Left lung (tissue), 14 donors: ENCODE measurements around the gene ITGAX. TPM values are rescaled to one million over a fixed set of nuclear protein-coding genes. Genes with fewer than 3 reads are reported as not detected.
"Not testable (repeated sequence)": the region's sequence is repeated elsewhere in the genome, so short reads cannot be mapped to it uniquely, and the experiment has no call there.

ENCODE experiments used
- ATAC-seq: fragments of 200-7000 bp; cut with Tn5 transposase; one replicate; pipeline ENCODE4 v1.9.1; 2020; ENCODE audit warnings: moderate library complexity
- DNase-seq, 4 donors: peaks; one replicate each; pipeline ENCODE4 v3.0.0-alpha.2; 2013 to 2020
- H3K27ac ChIP-seq, 2 donors: fragments of 200-600 bp; sonication (generic) in 1 of 2; one replicate each; pipeline versions ENCODE4 v1.5.0 to v1.8.0; 2020 to 2021
- H3K27me3 ChIP-seq, 2 donors: fragments of 200-600 bp; sonication (generic) in 1 of 2; one replicate each; pipeline versions ENCODE4 v1.5.0 to v1.8.0; 2020 to 2021
- H3K36me3 ChIP-seq, 2 donors: fragments of 200-600 bp; sonication (generic) in 1 of 2; one replicate each; pipeline versions ENCODE4 v1.5.0 to v1.8.0; 2020 to 2021
- H3K4me1 ChIP-seq, 2 donors: fragments of 200-600 bp; one replicate each; pipeline ENCODE4 v1.8.0; 2021
- H3K4me3 ChIP-seq, 2 donors: fragments of 200-600 bp; sonication (generic) in 1 of 2; one replicate each; pipeline versions ENCODE4 v1.5.0 to v1.8.0; 2020 to 2021; ENCODE audit warnings: mild to moderate bottlenecking in 1 of 2
- H3K9me3 ChIP-seq, 2 donors: fragments of 200-600 bp; sonication (generic) in 1 of 2; one replicate each; pipeline versions ENCODE4 v1.5.0 to v1.8.0; 2020 to 2021
- intact Hi-C, 2 donors: fragments of 100-400 bp; cut with DNase I; formaldehyde crosslinking; loops; one replicate each; pipeline versions ENCODE4 v1.11.2 to v1.14.2; 2022
- long read RNA-seq, 12 donors: library from polyadenylated mRNA in 2 of 12; unstranded in 2 of 12; transcript quantifications; one replicate each; pipeline ENCODE4 v2.0.0 and lab custom pipeline, GENCODE V29; 2019 to 2026
- polyA plus RNA-seq, 6 donors: library from polyadenylated mRNA; unstranded; fragments of 120-200 nt; gene quantifications; one replicate each; pipeline ENCODE4 v1.2.1, GENCODE V29; 2013; ENCODE audit not compliant: insufficient read length in 6 of 6
- total RNA-seq, 2 donors: library from RNA; stranded (reverse); fragmentation: NEBNext Ultra II Directional; extraction: Animal tissue kit (Norgen Biotek cat#: 25700); gene quantifications; one replicate each; pipeline ENCODE4 v1.2.1, GENCODE V29; 2021
- TF ChIP-seq, protein P1 (sequence below), 2 donors: fragments of 200-600 bp; sonication (generic) in 1 of 2; IDR thresholded peaks; one replicate each; pipeline versions ENCODE4 v1.5.0 to v1.8.0; 2021; ENCODE audit warnings: antibody characterized with exemption in 2 of 2
- donor health status: DM: no; HTN: yes; CAD: no.
- donor health status: DM: no; HTN: no; CAD: no.

Gene ITGAX
- total RNA-seq, result 100 to 1,000 TPM in 1 of 2 donors, 10 to 100 TPM in 1; 71.5 to 134 TPM
- polyA plus RNA-seq, result 1 to 10 TPM in 5 of 6 donors, under 1 TPM in 1; 0.94 to 2.0 (median 1.4) TPM
- long read RNA-seq, donor 1, result 0 reads
- long read RNA-seq, donor 2, result 0 reads
- long read RNA-seq, donor 3, result 0 reads
- long read RNA-seq, donor 4, partial matches to known transcripts, result 4 of 8 reads
- long read RNA-seq, donor 4, other reads (novel, unspliced or antisense), result 3 of 8 reads
- long read RNA-seq, donor 5, result 0 reads
- long read RNA-seq, donor 6, result 0 reads
- long read RNA-seq, donor 7, result 0 reads
- long read RNA-seq, donor 8, result 0 reads
- long read RNA-seq, donor 9, result 0 reads
- long read RNA-seq, donor 10, partial matches to known transcripts, result 2 of 5 reads
- long read RNA-seq, donor 10, other reads (novel, unspliced or antisense), result 3 of 5 reads
- long read RNA-seq, donor 11, result 0 reads
- long read RNA-seq, donor 12, result 0 reads

DNA sequence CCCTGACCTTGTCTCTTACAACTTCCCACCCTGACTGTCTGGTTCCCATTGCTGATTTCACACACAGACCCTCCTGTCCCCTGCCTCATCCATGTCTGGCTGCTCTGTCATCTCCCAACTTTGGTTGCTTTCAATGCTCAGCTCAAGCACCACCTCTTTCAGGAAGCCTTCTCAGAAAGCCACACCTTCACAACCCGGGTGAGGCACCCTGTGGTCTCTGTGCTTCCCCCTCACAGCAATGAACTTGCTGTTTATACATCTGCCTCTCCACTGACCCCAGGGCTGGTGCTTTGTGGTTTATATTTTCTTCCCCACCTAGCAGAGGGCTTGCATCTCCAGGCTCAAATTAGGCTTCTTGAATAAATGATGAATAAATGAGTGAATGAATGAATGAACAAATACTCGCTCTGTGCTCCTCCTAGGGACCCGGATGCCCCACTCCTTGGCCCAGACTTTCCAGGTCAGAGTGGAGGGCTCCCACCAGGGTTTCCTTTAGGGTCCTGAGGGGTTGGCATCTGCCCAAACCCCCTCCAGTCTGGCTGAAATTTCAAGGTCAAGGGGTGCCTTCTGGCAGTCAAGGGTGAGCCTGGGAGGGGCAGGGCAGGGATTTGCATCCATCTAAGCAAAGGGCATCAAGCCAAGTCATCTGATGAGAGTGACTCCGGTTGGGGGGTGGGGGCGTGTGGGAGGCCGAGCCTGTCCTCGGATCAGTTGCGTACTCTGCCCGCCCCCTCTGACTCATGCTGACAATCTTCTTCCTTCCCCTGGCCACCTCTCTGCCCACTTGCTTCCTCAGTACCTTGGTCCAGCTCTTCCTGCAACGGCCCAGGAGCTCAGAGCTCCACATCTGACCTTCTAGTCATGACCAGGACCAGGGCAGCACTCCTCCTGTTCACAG lies at the start of gene ITGAX:
Gene ITGAX, plus strand, starts transcription at position 783 of the 898 bp plus-strand sequence. Its CDS starts 79 bp downstream, at position 862.
- intact Hi-C loops, result no loop called here
- Histone ChIP-seq H3K4me3 (peak within 1 kb of the TSS in 1 of 2 donors; percentile 56), H3K4me1 (peaks cover 0 to 65% of the 10 kb centered on the region in 2 donors), H3K9me3 (no peaks in the 10 kb centered on the region), H3K27ac (peak within 1 kb of the TSS; percentile 56 to 93), H3K36me3 (no peaks in the 10 kb centered on the region), H3K27me3 (peaks cover 0 to 4% of the 10 kb centered on the region in 2 donors)
- DNase-seq (peak in 2 of 4 donors; percentile 90 to 94), ATAC-seq (peak; percentile 69)
- TF ChIP-seq, protein P1, sequence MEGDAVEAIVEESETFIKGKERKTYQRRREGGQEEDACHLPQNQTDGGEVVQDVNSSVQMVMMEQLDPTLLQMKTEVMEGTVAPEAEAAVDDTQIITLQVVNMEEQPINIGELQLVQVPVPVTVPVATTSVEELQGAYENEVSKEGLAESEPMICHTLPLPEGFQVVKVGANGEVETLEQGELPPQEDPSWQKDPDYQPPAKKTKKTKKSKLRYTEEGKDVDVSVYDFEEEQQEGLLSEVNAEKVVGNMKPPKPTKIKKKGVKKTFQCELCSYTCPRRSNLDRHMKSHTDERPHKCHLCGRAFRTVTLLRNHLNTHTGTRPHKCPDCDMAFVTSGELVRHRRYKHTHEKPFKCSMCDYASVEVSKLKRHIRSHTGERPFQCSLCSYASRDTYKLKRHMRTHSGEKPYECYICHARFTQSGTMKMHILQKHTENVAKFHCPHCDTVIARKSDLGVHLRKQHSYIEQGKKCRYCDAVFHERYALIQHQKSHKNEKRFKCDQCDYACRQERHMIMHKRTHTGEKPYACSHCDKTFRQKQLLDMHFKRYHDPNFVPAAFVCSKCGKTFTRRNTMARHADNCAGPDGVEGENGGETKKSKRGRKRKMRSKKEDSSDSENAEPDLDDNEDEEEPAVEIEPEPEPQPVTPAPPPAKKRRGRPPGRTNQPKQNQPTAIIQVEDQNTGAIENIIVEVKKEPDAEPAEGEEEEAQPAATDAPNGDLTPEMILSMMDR (IDR thresholded peaks at IDR 0.05), result no peak

DNA sequence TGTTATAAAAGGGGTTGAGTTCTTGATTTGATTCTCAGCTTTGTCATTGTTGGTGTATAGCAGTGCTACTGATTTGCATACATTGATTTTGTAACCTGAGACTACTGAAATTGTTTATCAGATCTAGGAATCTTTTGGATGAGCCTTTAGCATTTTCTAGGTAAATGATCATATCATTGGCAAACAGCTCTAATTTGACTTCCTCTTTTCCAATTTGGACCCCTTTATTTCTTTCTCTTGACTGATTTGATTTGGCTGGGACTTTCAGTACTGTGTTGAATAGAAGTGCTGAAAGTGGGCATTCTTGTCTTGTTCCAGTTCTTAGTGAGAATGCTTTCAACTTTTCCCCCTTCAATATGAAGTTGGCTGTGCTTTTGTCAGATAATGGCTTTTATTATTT lies 49.8 kb upstream of the ITGAX start:
- DNase-seq (no peak), ATAC-seq (no peak)
- H3K9me3 ChIP-seq, result no peaks in the 10 kb centered on the region
- no peak overlapping the region for H3K27ac ChIP-seq
- no peak overlapping the region for H3K4me3 ChIP-seq
- peaks cover 0 to under 1% of the 10 kb centered on the region in 2 donors for H3K36me3 ChIP-seq
- H3K27me3 ChIP-seq, result peaks cover 0 to 8% of the 10 kb centered on the region in 2 donors
- intact Hi-C loops, result no loop called here
- TF ChIP-seq, protein P1 (IDR thresholded peaks at IDR 0.05), result no peak
- H3K4me1 ChIP-seq, result peaks cover 0 to 18% of the 10 kb centered on the region in 2 donors

GRCh38 chr16:31308381-31308780 lies 46.6 kb upstream of the ITGAX start:
- H3K9me3 ChIP-seq, intact Hi-C loops, H3K27ac ChIP-seq, DNase-seq, H3K4me3 ChIP-seq, ATAC-seq, H3K27me3 ChIP-seq, H3K4me1 ChIP-seq: not testable (repeated sequence)
- H3K36me3 ChIP-seq, result peaks cover 0 to 11% of the 10 kb centered on the region in 2 donors

GRCh38 chr16:31322500-31322899 lies 32.5 kb upstream of the ITGAX start:
- DNase-seq (no peak), ATAC-seq (no peak)
- Histone ChIP-seq H3K9me3 (peaks cover 0 to 22% of the 10 kb centered on the region in 2 donors), H3K27me3 (peaks cover 0 to 5% of the 10 kb centered on the region in 2 donors), H3K36me3 (peaks cover 0 to 44% of the 10 kb centered on the region in 2 donors), H3K4me1 (no peaks in the 10 kb centered on the region), H3K27ac (no peak overlapping the region), H3K4me3 (no peak overlapping the region)
- intact Hi-C loops, result no loop called here
- TF ChIP-seq, protein P1 (IDR thresholded peaks at IDR 0.05), result no peak

- Histone ChIP-seq H3K27me3 (peaks cover under 1 to 20% of the 10 kb centered on the region in 2 donors), H3K4me1 (no peaks in the 10 kb centered on the region), H3K36me3 (peaks cover 0 to 54% of the 10 kb centered on the region in 2 donors), H3K27ac (no peak overlapping the region), H3K4me3 (no peak overlapping the region), H3K9me3 (peaks cover 0 to 18% of the 10 kb centered on the region in 2 donors)
- DNase-seq (no peak), ATAC-seq (no peak)
- intact Hi-C loops, result no loop called here
- TF ChIP-seq, protein P1 (IDR thresholded peaks at IDR 0.05), result no peak
Measured at GRCh38 chr16:31323959-31324629, 30.9 kb upstream of the ITGAX start.
